G401.6 (cell line): ENCODE data around the gene PFDN5.
"Not testable (repeated sequence)": the region's sequence is repeated elsewhere in the genome, so short reads cannot be mapped to it uniquely, and the experiment has no call there.

Source experiments
- FAIRE-seq: peaks from 2 replicates; lab custom pipeline; 2012; peaks lifted over from hg19 to GRCh38; lab: Jason Lieb, UNC

PFDN5 gene

DNA sequence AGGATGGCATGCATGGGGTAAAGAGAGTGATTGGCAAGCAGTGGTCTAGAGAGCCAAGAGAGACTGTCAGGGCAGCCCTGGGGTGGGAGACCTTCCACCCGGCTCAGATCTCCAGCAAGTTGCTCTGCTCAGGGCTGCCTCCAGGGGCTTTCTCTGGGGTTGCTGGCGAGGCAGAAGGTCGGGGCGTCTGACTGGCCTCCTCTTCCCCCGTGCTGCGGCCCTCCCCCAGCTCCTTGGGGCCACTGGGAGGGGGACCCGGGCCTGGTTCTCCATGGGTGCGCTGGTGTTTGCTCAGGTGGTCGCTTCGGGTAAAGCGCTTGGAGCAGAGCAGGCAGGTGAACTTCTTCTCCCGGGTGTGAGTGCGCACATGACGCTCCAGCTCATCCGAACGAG, 32.7 kb downstream of the PFDN5 start:
- FAIRE-seq: no peak

- no peak for FAIRE-seq
Observed at GRCh38 chr12:53330671-53331070, 35.3 kb downstream of the PFDN5 start.

GRCh38 chr12:53332339-53332738, 37.0 kb downstream of the PFDN5 start:
- not testable (repeated sequence) for FAIRE-seq

DNA sequence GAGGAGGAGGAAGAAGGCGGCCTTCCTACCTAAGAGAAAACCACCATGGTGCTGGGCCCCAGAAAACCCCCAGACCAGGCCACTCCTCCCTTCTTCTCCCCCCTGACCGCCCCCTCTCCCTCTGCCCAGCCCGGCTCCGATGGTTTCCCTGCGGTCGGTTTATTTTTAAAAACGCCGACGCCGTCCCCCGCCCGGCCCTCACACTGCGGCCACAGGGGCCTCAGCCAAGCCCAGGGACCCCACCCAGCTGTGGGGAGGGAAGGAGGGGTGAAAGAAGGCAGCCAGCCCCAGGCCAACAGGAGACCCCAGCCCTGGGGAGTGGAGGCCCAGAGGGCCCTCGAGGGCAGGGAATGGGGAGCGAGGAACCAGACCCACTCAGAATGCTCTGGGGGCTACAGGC, 37.4 kb downstream of the PFDN5 start:
- no peak for FAIRE-seq

- FAIRE-seq: no peak
Observed at GRCh38 chr12:53333289-53333688, 37.9 kb downstream of the PFDN5 start.

DNA sequence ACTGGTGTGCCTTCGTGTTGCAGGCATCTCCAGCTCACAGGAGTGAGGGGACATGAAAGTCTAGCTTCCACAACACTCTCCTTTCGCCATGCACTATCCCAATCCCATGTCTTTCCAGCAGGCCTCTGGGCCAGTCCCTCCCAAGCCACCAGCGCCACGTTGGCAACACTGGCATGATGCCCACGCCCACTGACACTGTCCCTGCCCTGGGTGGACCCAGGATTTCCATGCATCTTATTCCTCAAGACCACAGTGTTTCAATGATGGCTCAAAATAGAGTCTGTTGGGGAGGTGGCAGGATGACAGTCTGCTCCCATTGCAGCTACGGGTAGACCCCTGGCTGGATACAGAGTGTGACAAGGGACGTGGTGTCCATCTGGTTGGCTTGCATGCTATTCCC, 38.5 kb downstream of the PFDN5 start:
- no peak for FAIRE-seq

DNA sequence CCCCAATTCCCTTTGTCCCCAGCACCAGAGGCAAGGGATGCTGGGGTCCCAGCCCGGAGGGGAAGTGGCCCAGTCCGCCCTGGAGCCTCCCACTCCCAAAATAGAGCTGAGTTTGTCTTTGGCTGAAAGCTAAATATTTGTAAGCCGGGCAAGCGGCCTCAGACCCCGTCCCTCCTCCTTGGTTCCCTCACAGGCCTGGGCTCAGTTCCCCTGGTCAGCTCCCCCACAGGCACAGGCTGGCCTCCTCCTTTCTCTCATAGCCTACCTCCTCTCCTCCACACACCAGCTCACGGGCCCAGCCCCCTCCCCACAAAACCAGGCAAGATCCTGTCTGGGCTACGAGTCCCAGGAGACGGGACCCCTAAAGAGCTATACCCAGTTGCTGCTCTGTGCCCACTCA, 39.5 kb downstream of the PFDN5 start:
- no peak for FAIRE-seq

GRCh38 chr12:53336181-53336681, 40.9 kb downstream of the PFDN5 start, which contains the start of gene SP7:
SP7 (minus strand) TSS chr12:53336354; CDS start chr12:53335646, 708 bp downstream.
- no peak for FAIRE-seq

DNA sequence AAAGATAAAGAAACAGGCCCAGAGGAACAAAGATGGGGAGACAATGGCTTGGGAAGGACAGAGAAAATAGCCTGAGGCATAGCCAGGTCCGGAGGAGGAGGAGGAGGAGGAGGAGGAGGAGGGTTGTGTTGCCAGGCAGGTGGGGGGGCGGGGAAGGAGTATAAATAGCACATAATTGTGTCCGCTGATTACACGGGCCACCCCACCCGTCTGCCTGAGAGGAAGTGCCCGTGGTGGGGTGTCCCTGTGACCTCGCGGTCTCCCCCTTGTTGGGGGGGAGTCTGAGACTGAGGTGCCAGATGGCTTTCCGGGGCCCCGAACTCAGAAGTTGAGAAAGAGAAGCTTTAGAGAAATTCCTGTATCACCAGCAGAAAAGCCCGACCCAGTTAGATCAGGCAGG, 42.7 kb downstream of the PFDN5 start:
- no peak for FAIRE-seq

GRCh38 chr12:53338916-53339315, 43.6 kb downstream of the PFDN5 start:
- FAIRE-seq: no peak

DNA sequence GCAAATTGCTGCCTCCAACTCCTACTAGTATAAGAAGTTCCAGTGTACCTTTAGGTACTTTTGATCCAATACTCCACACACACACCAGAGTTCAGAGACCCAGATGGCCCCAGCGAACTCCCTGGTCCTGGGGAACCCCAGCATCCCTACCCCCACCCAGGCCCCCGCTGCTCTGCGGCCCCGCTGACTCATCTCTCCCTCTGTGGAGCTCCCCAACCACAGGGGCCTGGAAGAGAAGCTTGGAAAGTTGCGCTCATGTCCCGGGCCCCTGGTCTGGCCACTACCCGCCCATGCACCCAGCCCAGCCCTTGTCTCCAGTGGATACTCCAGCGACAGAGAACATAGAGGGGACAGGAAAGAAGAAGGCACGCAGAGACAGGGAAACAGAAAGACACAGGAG, 45.1 kb downstream of the PFDN5 start:
- no peak for FAIRE-seq

GRCh38 chr12:53343449-53343848, 48.1 kb downstream of the PFDN5 start:
- FAIRE-seq: no peak

GRCh38 chr12:53343969-53344368, 48.6 kb downstream of the PFDN5 start:
- FAIRE-seq: no peak

DNA sequence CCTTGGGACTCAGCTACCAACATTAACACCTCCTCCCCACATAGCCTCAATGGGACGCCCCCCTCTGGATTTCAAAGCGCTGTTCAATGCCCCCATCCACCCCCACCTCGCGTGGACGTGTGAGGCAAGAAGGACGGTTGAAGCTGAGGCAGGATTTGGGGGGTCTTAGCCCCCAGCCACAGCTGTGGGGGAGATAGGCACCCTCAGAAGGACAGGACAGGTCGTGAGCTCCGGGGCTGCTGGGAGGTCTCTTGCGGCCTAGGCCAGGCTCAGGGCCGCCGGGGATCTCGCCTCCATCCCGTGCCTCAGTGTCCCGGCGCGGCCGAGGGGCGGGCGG, 49.1 kb downstream of the PFDN5 start:
- FAIRE-seq: no peak

DNA sequence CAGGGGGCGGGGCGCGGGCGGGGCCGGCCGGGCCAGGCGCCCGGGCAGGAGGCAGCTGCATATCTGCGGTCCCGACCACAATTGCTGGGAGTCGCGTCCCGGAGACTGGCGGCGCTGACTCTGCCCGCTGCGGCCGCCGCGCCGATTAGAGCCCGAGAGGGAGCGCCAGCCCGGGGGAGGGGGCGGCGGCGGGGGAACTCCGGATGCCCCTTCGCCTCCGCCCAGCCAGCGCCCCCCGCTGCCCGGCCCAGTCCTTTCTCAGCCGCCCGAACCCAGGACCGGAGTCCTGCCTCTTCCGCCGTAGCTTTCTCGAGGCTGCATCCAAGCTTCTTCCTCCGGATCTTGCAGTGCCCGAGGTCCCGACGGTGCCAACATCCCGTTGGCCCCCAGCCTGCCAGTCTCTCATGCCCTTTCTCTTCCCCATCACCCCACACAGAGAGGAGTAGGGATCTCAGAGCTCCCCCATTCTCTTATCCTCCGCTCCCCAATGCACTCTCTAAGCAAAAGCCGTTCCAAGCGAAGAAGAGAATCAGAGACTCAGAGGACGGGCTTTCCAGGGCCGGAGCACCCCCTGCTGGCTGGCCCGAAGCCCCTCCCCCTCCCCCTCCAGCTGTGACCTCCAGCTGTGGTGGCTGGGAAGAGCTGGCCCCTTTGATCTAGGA, 49.6 kb downstream of the PFDN5 start:
- FAIRE-seq: no peak

DNA sequence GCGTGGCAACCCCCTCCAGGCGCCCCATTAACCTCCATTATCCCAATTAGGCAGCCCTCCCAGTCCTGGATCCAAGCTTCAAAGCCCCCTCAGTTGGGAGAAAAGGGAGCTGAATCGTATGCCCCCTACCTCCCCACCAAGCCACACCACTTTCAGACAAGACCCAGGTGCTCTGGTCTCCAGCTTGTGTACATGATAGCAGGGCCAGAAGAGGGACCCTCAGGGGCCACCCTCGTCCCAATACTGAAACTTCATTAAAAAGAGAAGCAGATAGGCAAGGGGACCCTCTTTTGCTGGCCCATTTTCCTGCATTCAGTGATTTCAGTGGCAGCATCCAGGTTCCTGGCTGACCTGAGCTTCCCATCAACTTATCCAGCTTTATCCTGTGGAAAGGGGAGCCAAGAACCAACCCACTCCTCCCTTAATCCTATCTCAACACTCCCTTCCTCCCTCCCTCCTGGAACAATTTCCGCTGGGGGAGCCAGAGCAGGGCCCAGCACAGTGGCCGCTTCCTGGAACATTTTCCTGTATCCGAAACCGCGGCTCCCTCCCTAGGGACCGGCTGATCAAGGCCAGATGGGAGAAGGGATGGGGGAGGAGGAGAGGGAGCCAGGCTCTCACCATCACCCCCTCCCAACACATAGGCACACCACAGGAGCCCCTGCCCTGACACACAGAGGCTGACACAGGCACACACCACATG, 50.3 kb downstream of the PFDN5 start:
- FAIRE-seq: no peak

DNA sequence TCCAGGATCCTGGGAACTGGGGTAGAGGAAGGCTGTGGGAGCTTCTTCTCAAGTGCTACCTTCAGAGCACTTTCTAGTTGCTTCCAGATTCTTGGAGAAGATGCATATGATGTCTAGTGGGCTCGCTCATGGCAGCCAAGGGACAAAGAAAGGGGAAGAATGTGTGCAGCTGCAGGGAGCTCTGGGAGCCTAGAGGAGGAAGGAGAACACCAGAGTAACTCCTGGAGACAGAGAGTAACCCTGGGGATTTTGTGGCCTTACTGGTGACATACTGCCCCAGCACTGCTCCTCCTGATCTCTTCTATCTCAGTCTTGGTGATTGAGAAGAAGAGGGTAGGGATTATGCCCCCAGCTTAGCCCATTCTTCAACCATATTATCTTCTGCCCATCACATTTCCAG, 51.1 kb downstream of the PFDN5 start:
- FAIRE-seq: no peak

GRCh38 chr12:53347905-53348304, 52.6 kb downstream of the PFDN5 start:
- no peak for FAIRE-seq
